Loucy (cell line): Measurements from ENCODE around the gene RPL26.

Experiments
- H2AFZ ChIP-seq: fragments of 200-600 bp; sonication (generic); 2 replicates; pipeline ENCODE4 v1.6.0; 2016; ENCODE audit warnings: antibody characterized with exemption, mild to moderate bottlenecking, low read length, moderate library complexity
- H3F3A ChIP-seq: fragments of 200-600 bp; 2 replicates; pipeline ENCODE4 v1.6.0; 2016; ENCODE audit warnings: antibody characterized with exemption, low read depth, mild to moderate bottlenecking
- H3K27me3 ChIP-seq: fragments of 200-600 bp; sonication (generic); 2 replicates; pipeline ENCODE4 v1.6.1; 2014; ENCODE audit warnings: low read length, mild to moderate bottlenecking; ENCODE audit not compliant: insufficient read depth, poor library complexity, severe bottlenecking
- H3K36me3 ChIP-seq: fragments of 200-600 bp; sonication (generic); 2 replicates; pipeline ENCODE4 v1.6.1; 2016; ENCODE audit warnings: low read length; ENCODE audit not compliant: insufficient read depth
- H3K4me1 ChIP-seq: fragments of 200-600 bp; sonication (generic); 2 replicates; pipeline ENCODE4 v1.5.1; 2014; ENCODE audit warnings: low read length, mild to moderate bottlenecking; ENCODE audit not compliant: insufficient read depth, poor library complexity, severe bottlenecking
- H3K4me2 ChIP-seq: fragments of 200-600 bp; sonication (generic); 2 replicates; pipeline ENCODE4 v1.6.0; 2014; ENCODE audit warnings: antibody characterized with exemption, low read length, low read depth, mild to moderate bottlenecking; ENCODE audit not compliant: poor library complexity, severe bottlenecking
- H3K4me3 ChIP-seq: fragments of 200-600 bp; sonication (generic); 2 replicates; pipeline ENCODE4 v1.5.1; 2014; ENCODE audit warnings: low read length, mild to moderate bottlenecking, mixed read lengths; ENCODE audit not compliant: poor library complexity, severe bottlenecking
- H3K79me2 ChIP-seq: fragments of 200-600 bp; sonication (generic); 2 replicates; pipeline ENCODE4 v1.6.1; 2014; ENCODE audit warnings: low read length; ENCODE audit not compliant: insufficient read depth
- H3K9ac ChIP-seq: fragments of 200-600 bp; sonication (generic); 2 replicates; pipeline ENCODE4 v1.6.0; 2014; ENCODE audit warnings: mild to moderate bottlenecking, low read depth, low read length, moderate library complexity; ENCODE audit not compliant: poor library complexity, severe bottlenecking
- H3K9me2 ChIP-seq: fragments of 200-600 bp; sonication (generic); replicated peaks from 2 replicates; pipeline ENCODE4 v1.6.1; 2016; ENCODE audit warnings: low read depth, low read length, mixed read lengths
- H3K9me3 ChIP-seq: fragments of 200-600 bp; sonication (generic); 2 replicates; pipeline ENCODE4 v1.6.1; 2014; ENCODE audit warnings: mild to moderate bottlenecking, antibody characterized with exemption, low read length, low read depth; ENCODE audit not compliant: insufficient read depth
- H4K20me1 ChIP-seq: fragments of 200-600 bp; sonication (generic); 2 replicates; pipeline ENCODE4 v1.6.0; 2014; ENCODE audit warnings: antibody characterized with exemption, low read length, mild to moderate bottlenecking; ENCODE audit not compliant: insufficient read depth, poor library complexity, severe bottlenecking
- EZH2phosphoT487 ChIP-seq: fragments of 200-600 bp; IDR thresholded peaks from 2 replicates; pipeline ENCODE4 v1.6.1; 2018; ENCODE audit warnings: antibody characterized with exemption, mild to moderate bottlenecking, moderate library complexity, borderline replicate concordance
- TF ChIP-seq, protein P1 (sequence below): fragments of 200-600 bp; sonication (generic); conservative IDR thresholded peaks from 2 replicates; pipeline ENCODE4 v1.5.1; 2014; ENCODE audit warnings: mild to moderate bottlenecking, antibody characterized with exemption, low read length

The RPL26 gene

DNA sequence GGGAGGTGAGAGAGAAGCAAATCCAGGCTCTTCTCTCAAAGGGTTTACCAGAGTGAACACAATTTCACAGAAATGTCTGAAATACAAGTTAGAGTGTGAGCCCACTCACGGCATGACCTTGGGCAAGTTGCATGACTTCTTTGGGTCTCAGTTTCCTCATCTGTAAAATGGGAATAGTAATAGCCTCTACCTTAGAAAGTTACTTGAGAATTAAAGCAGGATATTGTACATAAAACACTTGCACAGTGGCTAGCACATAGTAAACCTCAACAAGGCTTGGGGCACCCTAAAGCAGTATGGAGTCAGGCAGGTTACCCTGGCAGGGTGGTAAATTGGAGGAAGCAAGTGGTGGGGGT, 27.9 kb upstream of the RPL26 start:
- no peak overlapping the region for H3K9ac ChIP-seq
- H4K20me1 ChIP-seq, result no peaks in the 10 kb centered on the region
- TF ChIP-seq, protein P1, sequence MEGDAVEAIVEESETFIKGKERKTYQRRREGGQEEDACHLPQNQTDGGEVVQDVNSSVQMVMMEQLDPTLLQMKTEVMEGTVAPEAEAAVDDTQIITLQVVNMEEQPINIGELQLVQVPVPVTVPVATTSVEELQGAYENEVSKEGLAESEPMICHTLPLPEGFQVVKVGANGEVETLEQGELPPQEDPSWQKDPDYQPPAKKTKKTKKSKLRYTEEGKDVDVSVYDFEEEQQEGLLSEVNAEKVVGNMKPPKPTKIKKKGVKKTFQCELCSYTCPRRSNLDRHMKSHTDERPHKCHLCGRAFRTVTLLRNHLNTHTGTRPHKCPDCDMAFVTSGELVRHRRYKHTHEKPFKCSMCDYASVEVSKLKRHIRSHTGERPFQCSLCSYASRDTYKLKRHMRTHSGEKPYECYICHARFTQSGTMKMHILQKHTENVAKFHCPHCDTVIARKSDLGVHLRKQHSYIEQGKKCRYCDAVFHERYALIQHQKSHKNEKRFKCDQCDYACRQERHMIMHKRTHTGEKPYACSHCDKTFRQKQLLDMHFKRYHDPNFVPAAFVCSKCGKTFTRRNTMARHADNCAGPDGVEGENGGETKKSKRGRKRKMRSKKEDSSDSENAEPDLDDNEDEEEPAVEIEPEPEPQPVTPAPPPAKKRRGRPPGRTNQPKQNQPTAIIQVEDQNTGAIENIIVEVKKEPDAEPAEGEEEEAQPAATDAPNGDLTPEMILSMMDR, result no peak
- TF ChIP-seq EZH2phosphoT487, result no peak
- no peaks in the 10 kb centered on the region for H3K27me3 ChIP-seq
- no peaks in the 10 kb centered on the region for H3K79me2 ChIP-seq
- H3F3A ChIP-seq, result no peaks in the 10 kb centered on the region
- H2AFZ ChIP-seq, result no peak overlapping the region
- H3K9me3 ChIP-seq, result no peaks in the 10 kb centered on the region
- H3K36me3 ChIP-seq, result no peaks in the 10 kb centered on the region
- peaks cover 10% of the 10 kb centered on the region for H3K4me1 ChIP-seq
- H3K4me2 ChIP-seq, result no peak overlapping the region
- no peak overlapping the region for H3K4me3 ChIP-seq
- H3K9me2 ChIP-seq, result no peaks in the 10 kb centered on the region

DNA sequence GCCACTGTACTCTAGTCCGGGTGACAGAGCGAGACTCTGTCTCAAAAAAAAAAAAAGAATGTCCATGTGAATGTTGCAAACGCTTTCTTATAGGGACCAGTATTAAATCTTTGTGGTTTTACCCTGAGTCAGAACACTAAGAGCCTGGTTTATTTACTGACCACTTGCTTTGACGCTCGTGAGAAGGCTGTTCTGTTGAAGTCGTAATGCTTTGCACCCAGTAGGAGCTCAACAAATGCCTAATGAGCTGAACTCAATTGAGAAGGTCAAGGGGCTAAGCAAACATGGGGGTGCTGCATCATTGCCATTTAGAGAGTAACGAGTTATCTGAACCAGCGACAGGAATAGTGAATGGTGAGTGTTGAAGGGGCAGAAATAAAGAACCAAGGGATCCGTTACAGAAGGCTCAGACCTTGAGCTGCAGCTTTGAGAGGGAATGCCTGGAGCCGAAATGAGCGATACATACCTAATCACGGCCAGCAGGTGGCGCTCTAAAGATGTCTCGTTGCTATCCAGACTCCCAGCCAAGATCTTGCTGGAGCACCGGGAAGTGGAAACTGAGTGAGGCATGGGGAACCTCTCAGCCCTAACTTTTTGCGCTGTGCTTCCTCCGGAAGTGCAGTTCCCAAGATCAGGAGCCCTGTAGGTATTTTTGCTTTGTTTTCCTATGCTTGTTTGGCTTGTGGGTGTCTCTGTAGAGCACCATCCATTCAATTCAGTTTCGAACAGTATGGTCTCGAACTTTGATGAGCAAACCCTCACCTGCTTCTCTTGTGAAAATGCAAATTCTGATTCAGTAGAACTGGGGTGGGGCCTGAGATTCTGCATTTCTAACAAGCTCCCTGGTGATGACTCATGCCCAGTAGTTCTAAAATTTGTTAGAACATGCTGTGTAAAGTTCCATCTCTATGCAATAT, 27.2 kb upstream of the RPL26 start:
- H2AFZ ChIP-seq, result 0 out of 2 replicates have a peak overlapping the region, but pooled peaks have one; percentile 30

DNA sequence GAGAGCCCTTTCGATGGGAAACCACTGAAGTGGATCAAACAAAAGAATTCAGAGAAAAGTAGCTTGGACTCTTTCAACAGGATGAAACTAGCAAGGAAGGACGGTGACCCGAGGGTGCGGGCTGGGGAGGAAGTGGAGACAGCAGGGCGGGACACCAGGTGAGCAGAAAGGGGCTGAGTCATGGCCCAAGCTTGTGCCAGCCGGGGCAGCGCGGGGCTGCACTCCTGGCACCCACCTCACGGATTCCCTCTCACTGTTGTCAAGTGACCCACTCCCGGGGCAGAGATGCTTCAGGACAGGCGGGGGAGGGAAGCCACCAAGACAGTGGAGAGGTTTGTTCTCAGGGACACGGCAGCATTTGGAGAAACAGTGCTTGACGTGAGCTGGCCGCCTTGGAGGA, 25.4 kb upstream of the RPL26 start:
- peaks cover 4% of the 10 kb centered on the region for H3K4me1 ChIP-seq
- H3K9ac ChIP-seq, result no peak overlapping the region
- H2AFZ ChIP-seq, result no peak overlapping the region
- no peak overlapping the region for H3K4me2 ChIP-seq
- no peaks in the 10 kb centered on the region for H3K36me3 ChIP-seq
- no peaks in the 10 kb centered on the region for H3K27me3 ChIP-seq
- TF ChIP-seq EZH2phosphoT487, result no peak
- TF ChIP-seq, protein P1, result no peak
- no peaks in the 10 kb centered on the region for H4K20me1 ChIP-seq
- no peaks in the 10 kb centered on the region for H3K79me2 ChIP-seq
- H3F3A ChIP-seq, result no peaks in the 10 kb centered on the region
- H3K9me2 ChIP-seq, result no peaks in the 10 kb centered on the region
- H3K4me3 ChIP-seq, result no peak overlapping the region
- no peaks in the 10 kb centered on the region for H3K9me3 ChIP-seq

More for the DNA sequence above, 27.2 kb upstream of the RPL26 start:
- peak overlapping the region; percentile 6 for H3K4me2 ChIP-seq
- H3K79me2 ChIP-seq, result no peaks in the 10 kb centered on the region
- H3K27me3 ChIP-seq, result no peaks in the 10 kb centered on the region
- H3K9me2 ChIP-seq, result no peaks in the 10 kb centered on the region
- H4K20me1 ChIP-seq, result no peaks in the 10 kb centered on the region
- no peaks in the 10 kb centered on the region for H3K9me3 ChIP-seq
- no peaks in the 10 kb centered on the region for H3F3A ChIP-seq
- no peak for TF ChIP-seq EZH2phosphoT487
- TF ChIP-seq, protein P1, result peak; percentile 94
- no peaks in the 10 kb centered on the region for H3K36me3 ChIP-seq
- H3K4me1 ChIP-seq, result peaks cover 10% of the 10 kb centered on the region
- no peak overlapping the region for H3K9ac ChIP-seq
- H3K4me3 ChIP-seq, result no peak overlapping the region
